Skeletal muscle satellite cell (primary cell): ENCODE results near the gene PHPT1.

ENCODE experiments used
- H3K27me3 ChIP-seq: 2 replicates; pipeline ENCODE4 v1.7.0; 2013; ENCODE audit warnings: low read length; ENCODE audit not compliant: control insufficient read depth, insufficient read depth
- H3K36me3 ChIP-seq: 2 replicates; pipeline ENCODE4 v1.7.0; 2013; ENCODE audit warnings: mild to moderate bottlenecking, control low read depth, low read length; ENCODE audit not compliant: insufficient read depth
- H3K4me1 ChIP-seq: 2 replicates; pipeline ENCODE4 v1.7.0; 2013; ENCODE audit warnings: low read length; ENCODE audit not compliant: control insufficient read depth, insufficient read depth
- H3K4me2 ChIP-seq: 2 replicates; pipeline ENCODE4 v1.7.0; 2013; ENCODE audit warnings: mild to moderate bottlenecking, low read length
- H3K4me3 ChIP-seq: 2 replicates; pipeline ENCODE4 v1.7.0; 2013; ENCODE audit warnings: low read length
- H3K9ac ChIP-seq: 2 replicates; pipeline ENCODE4 v1.7.0; 2013; ENCODE audit warnings: mild to moderate bottlenecking, low read depth, low read length, moderate library complexity
- H3K9me3 ChIP-seq: replicated peaks from 2 replicates; pipeline ENCODE4 v1.7.0; 2013; ENCODE audit warnings: mild to moderate bottlenecking, control low read depth, low read length

The PHPT1 gene

DNA sequence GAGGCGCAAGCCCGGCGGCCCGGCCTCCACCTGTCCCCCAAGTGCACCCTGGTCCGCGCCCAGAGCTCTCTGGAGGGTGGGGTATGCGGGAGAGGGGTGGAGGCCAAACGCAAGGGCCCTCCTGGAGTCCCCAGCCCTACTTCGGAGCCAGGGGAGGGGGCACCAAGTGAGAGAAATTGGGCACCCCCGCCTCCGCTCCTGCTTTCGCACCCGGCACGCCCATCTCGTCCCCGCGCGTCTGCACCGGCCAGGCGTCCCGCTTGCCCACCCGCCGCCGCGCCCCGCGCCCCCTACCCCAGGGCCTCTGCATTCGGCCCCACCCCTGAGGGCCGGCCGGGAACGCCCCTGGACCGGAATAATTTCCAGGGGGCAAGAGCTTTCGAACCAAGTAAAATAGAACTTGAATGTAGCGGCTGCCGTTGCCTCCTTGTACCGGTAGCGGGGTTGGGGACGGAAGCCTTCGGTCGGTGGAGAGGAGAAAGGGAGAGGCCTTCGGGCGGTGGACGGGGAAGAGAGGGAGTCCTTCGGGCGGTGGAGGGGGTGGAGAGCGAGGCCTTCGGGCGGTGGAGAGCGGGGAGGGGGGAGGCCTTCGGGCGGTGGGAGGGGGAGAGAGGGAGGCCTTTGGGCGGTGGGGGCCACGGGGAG, 694 bp upstream of the PHPT1 start:
- H3K4me3 ChIP-seq, result peak overlapping the region; percentile 98
- peaks cover 9% of the 10 kb centered on the region for H3K36me3 ChIP-seq
- H3K4me2 ChIP-seq, result peak overlapping the region; percentile 100
- H3K27me3 ChIP-seq, result peaks cover 4% of the 10 kb centered on the region
- no peaks in the 10 kb centered on the region for H3K9me3 ChIP-seq
- peaks cover 22% of the 10 kb centered on the region for H3K4me1 ChIP-seq
- peak overlapping the region; percentile 76 for H3K9ac ChIP-seq

DNA sequence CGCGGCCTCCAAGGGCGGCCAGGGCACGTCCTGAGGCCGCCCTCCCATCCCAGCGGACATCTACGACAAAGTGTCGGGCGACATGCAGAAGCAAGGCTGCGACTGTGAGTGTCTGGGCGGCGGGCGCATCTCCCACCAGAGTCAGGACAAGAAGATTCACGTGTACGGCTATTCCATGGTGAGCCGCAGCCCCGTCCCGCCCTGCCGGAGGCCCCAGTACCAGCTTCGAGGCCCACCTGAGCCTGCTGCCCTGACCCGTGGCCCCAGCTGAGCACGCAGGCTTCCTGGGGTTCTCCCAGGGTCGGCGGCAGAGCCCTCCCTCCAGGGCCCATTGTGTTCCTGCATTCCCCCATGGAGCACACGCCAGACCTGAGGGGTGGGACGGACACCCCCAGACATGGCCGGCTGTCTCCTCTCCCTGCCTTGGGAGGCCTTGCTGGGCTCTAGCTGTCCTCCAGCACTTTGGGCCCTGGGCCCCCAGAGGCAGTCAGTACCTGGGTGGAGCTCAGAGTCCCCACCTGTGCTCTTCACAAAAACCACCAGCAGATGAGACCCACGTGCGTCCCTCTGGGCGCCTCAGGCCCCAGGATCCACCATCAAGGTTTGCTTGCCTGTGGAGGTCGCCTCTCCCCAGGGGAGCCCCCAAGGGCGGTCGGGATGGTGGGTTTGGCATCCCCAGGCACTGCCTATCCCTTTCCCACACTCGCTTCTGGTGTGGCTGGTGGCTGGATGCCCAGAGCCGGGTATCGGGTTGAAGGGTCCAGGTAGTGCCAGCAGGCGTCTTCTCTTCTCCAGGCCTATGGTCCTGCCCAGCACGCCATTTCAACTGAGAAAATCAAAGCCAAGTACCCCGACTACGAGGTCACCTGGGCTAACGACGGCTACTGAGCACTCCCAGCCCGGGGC, 1.0 kb downstream of the PHPT1 start:
- peak overlapping the region; percentile 100 for H3K4me2 ChIP-seq
- H3K4me1 ChIP-seq, result peaks cover 19% of the 10 kb centered on the region
- peak overlapping the region; percentile 98 for H3K4me3 ChIP-seq
- peak overlapping the region; percentile 86 for H3K9ac ChIP-seq
- H3K27me3 ChIP-seq, result peaks cover 4% of the 10 kb centered on the region
- peaks cover 9% of the 10 kb centered on the region for H3K36me3 ChIP-seq
- H3K9me3 ChIP-seq, result no peaks in the 10 kb centered on the region

DNA sequence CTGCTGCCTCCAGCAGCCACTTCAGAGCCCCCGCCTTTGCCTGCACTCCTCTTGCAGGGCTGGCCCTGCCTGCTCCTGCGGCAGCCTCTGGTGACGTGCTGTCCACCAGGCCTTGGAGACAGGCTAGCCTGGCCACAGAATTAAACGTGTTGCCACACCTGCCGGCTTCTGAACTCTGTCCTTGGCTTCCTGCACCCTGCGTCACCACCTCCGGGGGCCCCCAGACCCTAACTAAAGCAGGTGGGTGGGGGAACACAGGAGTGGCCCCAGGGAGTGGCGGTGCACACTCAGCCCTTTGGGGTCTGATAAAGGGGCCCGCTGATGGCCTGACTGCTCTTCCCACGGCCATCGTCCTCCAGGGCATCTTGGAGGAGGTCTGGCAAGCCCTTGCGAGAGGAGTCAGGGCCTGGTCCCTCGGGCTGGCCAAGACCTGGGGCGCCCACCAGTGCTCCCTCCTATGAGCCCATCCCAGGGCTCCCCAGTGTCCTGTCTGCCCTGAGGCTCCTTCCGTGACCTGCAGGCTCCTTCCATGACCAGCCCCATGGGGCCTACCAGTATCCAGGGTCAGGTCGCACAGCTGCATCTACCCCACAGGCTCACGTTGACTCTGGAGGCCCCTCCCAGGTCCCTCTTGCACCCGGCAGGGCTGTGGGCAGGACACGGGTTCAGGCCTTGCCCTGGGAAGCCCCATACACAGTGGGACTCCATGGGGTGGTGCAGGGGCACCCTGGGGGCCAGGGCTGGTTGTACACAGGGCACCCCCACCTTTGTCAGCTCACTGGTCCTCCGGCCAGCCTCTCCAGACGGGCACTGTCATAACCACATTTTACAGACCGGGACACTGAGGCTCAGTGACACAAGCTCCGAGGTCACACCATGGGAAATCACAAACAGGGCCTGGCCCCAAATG, 1.9 kb downstream of the PHPT1 start:
- H3K9me3 ChIP-seq, result no peaks in the 10 kb centered on the region
- H3K27me3 ChIP-seq, result peaks cover 4% of the 10 kb centered on the region
- no peak overlapping the region for H3K4me3 ChIP-seq
- H3K36me3 ChIP-seq, result peaks cover 9% of the 10 kb centered on the region
- peak overlapping the region; percentile 100 for H3K4me2 ChIP-seq
- H3K9ac ChIP-seq, result no peak overlapping the region
- peaks cover 19% of the 10 kb centered on the region for H3K4me1 ChIP-seq

DNA sequence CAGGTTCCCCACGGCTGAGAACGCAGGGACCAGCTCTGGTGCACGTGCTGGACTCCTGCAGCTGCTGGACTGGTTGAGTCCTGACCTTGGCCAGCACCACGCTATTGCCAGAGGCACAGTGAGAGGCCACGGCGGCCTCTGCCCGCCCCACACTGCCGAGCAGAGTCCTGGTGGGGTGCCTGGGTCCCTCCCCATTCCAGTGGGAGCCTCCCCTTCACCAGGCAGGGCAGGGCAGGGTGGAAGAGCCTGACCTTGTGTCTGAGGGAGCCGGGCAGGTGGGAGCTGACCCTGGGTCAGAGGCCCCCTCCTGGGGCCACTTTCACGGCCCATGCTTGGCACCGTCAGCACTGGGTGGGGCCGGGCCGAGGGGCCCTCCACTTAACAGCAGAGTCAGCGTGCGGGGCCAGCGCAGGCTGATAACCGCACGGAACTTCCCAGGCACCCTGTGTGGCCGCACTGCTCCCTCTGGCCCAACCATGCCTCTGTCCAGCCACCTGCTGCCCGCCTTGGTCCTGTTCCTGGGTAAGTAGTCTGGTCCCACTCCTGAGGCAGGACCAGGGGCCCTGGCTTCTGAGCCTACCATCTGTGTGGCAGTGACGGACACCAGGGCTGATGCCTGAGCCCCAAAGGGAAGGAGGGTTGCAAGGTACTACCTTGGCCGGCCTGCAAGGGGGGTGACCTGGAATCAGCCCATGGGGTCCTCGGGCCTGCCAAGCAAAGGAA, 2.9 kb downstream of the PHPT1 start, which contains the start of gene MAMDC4:
TSS of gene MAMDC4 (plus strand) at position 406 of the 723 bp plus-strand sequence. CDS start at position 477, 71 bp downstream.
- Histone ChIP-seq H3K9ac (no peak within 1 kb of the TSS), H3K4me1 (peaks cover 19% of the 10 kb centered on the region), H3K4me3 (no peak within 1 kb of the TSS), H3K9me3 (no peaks in the 10 kb centered on the region), H3K27me3 (no peaks in the 10 kb centered on the region), H3K36me3 (peaks cover 9% of the 10 kb centered on the region), H3K4me2 (no peak within 1 kb of the TSS)

DNA sequence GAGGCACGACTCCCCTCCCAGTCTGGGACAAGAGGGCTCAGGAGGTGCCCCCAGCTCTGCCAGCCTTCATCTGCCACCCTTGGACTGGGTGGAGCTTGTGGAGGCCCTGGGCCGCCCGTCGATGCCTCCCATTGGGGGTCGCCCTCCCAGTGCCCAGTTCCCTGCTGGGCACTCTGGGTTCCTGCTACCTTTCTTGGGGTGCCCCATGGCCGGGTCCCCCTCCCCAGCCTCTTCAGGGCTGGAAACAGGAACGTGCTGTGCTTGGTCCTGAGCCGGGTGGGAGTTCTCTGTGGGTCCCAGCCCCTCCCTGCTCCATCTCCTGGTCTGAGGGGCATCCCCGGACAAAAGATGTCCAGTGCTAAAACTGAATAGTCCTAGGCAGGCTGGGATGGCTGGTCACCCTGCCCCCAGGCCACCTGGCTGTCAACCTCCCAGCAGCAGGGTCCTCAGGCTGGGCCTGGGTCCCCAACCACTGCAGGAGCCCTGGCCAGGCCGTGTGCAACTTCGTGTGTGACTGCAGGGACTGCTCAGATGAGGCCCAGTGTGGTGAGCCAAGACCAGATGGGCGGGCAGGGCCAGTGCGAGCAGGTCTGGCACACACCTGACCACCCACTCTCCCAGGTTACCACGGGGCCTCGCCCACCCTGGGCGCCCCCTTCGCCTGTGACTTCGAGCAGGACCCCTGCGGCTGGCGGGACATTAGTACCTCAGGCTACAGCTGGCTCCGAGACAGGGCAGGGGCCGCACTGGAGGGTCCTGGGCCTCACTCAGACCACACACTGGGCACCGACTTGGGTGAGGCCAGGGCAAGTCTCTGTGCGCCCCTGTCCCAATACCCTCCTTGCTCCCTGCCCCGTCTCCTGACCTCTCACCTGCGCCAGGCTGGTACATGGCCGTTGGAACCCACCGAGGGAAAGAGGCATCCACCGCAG, 3.7 kb downstream of the PHPT1 start:
- Histone ChIP-seq H3K4me1 (peaks cover 15% of the 10 kb centered on the region), H3K36me3 (peaks cover 9% of the 10 kb centered on the region), H3K4me3 (no peak overlapping the region), H3K4me2 (no peak overlapping the region), H3K9me3 (no peaks in the 10 kb centered on the region), H3K27me3 (no peaks in the 10 kb centered on the region), H3K9ac (no peak overlapping the region)

DNA sequence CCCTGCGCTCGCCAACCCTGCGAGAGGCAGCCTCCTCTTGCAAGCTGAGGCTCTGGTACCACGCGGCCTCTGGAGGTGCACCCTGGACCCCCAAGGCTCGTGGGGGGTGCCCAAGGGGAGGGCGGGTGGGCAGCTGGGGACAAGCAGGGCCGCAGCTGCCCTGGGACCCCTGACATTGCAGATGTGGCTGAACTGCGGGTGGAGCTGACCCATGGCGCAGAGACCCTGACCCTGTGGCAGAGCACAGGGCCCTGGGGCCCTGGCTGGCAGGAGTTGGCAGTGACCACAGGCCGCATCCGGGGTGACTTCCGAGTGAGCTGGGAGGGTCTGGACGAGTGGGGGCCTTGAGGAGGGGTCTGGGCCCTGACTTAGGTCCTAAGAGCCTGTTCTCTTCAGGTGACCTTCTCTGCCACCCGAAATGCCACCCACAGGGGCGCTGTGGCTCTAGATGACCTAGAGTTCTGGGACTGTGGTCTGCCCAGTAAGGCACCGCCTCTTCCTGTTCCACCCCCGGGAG, 4.4 kb downstream of the PHPT1 start:
- H3K9ac ChIP-seq, result no peak overlapping the region

DNA sequence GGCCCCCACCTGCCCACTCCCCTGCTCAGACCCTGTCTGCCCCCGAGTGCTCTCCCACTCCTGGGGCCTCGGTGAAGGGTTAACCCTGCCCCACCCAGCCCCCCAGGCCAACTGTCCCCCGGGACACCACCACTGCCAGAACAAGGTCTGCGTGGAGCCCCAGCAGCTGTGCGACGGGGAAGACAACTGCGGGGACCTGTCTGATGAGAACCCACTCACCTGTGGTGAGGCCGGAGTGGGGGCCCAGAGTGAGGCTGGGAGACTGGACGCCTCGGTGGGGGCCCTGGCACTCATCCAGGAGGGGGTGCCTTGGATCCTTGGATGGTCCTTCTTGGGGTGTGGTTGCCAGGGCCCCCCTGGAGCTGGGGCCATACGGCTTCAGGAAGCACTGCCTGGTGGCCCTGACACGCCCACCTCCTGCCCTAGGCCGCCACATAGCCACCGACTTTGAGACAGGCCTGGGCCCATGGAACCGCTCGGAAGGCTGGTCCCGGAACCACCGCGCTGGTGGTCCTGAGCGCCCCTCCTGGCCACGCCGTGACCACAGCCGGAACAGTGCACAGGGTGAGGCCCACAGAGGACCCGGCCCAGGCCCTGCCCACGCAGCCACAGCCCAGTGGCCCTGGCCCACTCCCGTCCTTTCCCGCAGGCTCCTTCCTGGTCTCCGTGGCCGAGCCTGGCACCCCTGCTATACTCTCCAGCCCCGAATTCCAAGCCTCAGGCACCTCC, 5.1 kb downstream of the PHPT1 start:
- H3K4me1 ChIP-seq, result peaks cover 19% of the 10 kb centered on the region
- no peak overlapping the region for H3K4me3 ChIP-seq
- peaks cover 9% of the 10 kb centered on the region for H3K36me3 ChIP-seq
- no peak overlapping the region for H3K4me2 ChIP-seq
- no peak overlapping the region for H3K9ac ChIP-seq
- no peaks in the 10 kb centered on the region for H3K27me3 ChIP-seq
- H3K9me3 ChIP-seq, result no peaks in the 10 kb centered on the region

More for the DNA sequence above, 4.4 kb downstream of the PHPT1 start:
- Histone ChIP-seq H3K9me3 (no peaks in the 10 kb centered on the region), H3K4me2 (no peak overlapping the region), H3K4me3 (no peak overlapping the region), H3K36me3 (peaks cover 9% of the 10 kb centered on the region), H3K27me3 (no peaks in the 10 kb centered on the region), H3K4me1 (peaks cover 13% of the 10 kb centered on the region)

DNA sequence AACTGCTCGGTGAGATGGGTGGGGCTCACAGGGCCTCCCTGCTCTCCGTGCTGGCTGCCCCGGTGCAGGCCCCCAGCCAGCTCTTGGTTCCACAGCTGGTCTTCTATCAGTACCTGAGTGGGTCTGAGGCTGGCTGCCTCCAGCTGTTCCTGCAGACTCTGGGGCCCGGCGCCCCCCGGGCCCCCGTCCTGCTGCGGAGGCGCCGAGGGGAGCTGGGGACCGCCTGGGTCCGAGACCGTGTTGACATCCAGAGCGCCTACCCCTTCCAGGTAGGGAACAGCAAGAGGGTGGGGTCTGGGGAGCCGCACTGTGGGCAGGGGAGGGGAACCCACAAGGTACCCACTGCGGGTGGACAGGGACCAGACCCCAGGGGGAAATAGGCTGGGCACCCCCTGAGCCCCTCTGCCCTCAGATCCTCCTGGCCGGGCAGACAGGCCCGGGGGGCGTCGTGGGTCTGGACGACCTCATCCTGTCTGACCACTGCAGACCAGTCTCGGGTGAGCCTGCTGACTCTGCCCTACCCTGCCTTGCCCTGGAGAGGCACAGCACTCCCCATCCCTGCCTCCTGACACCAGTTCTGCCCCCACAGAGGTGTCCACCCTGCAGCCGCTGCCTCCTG, 5.7 kb downstream of the PHPT1 start:
- H3K36me3 ChIP-seq, result peaks cover 9% of the 10 kb centered on the region
- no peak overlapping the region for H3K4me3 ChIP-seq
- no peak overlapping the region for H3K4me2 ChIP-seq
- H3K27me3 ChIP-seq, result no peaks in the 10 kb centered on the region
- no peaks in the 10 kb centered on the region for H3K9me3 ChIP-seq
- H3K9ac ChIP-seq, result no peak overlapping the region
- peaks cover 21% of the 10 kb centered on the region for H3K4me1 ChIP-seq

DNA sequence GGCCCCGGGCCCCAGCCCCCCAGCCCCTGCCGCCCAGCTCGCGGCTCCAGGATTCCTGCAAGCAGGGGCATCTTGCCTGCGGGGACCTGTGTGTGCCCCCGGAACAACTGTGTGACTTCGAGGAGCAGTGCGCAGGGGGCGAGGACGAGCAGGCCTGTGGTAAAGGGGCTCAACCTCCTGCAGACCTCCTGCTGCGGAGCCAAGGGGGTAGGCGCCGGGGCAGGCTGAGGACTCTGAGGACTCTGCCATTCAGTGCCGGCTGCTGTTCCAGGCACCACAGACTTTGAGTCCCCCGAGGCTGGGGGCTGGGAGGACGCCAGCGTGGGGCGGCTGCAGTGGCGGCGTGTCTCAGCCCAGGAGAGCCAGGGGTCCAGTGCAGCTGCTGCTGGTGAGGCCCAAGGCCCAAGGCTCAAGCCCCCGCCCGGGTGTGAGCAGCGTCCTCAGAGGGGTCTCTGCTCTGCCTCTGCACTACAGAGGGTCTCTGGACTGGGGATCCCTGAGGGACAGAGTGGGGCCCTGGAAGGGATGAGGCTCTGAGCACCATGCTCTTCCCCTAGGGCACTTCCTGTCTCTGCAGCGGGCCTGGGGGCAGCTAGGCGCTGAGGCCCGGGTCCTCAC, 6.4 kb downstream of the PHPT1 start:
- no peaks in the 10 kb centered on the region for H3K27me3 ChIP-seq
- H3K4me1 ChIP-seq, result peaks cover 15% of the 10 kb centered on the region
- no peak overlapping the region for H3K4me2 ChIP-seq
- H3K9me3 ChIP-seq, result no peaks in the 10 kb centered on the region
- no peak overlapping the region for H3K9ac ChIP-seq
- peaks cover 4% of the 10 kb centered on the region for H3K36me3 ChIP-seq
- H3K4me3 ChIP-seq, result no peak overlapping the region
